GM18511 (cell line): ENCODE measurements around the gene HES5.

Experiments
- ATAC-seq: cut with Tn5 transposase; IDR thresholded peaks from one replicate; pipeline ENCODE4 v1.9.1; 2021; ENCODE audit warnings: mild to moderate bottlenecking, moderate library complexity; ENCODE audit not compliant: unreplicated experiment

Gene HES5

DNA sequence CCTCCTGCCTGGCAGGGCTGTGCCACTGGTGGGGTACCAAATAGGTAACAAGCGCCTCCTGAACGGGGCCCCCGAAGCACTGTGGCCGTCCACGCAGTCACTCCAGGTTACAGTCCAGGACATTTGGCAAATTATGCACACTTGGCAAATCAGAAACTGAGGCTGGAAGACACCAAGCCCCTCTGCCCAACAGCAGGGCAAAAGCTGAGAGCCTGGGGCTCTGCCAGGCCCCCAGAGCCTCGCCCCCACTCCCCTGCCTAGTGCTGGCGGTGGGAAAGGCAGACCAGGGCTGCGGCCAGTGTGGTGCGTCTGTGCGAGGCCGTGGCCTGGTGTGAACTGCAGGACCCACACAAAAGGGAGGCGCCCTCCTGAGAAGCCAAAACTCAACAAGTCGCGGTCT lies 13.1 kb downstream of the HES5 start:
- no peak for ATAC-seq

DNA sequence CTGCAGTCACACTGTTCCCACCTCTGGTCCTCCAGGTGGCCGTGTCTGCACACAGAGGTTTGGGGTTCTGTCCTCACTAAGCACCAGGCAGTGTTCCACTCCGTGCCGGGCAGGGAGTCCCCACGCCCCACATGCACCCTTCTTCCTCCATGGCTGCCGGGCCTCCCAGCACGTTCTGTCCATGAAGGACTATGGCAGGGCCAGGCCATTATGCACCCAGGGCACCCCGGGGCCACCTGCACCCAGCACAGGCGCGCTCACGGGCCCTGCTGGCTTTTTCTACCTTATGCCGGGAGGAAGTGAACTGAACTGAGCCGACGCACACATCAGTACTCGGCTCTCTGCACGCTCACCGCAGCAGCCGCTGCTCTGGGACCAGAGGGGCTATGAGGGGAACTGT lies 13.9 kb downstream of the HES5 start:
- ATAC-seq: no peak

DNA sequence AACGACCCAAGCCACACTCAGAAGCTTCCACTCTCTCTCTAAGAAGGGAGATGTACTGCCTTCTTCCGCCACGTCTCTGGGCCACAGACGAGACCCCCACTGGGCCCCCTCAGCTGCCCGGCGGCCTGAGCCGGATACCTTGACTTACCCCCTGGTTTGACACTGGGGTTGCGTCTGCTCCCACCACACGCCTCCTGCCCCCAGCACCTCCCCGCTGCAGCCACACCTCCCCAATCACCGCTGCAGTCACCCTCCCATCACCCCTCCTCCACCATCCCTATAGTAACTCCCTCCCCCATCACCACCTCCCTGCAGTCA lies 14.3 kb downstream of the HES5 start:
- ATAC-seq: no peak

DNA sequence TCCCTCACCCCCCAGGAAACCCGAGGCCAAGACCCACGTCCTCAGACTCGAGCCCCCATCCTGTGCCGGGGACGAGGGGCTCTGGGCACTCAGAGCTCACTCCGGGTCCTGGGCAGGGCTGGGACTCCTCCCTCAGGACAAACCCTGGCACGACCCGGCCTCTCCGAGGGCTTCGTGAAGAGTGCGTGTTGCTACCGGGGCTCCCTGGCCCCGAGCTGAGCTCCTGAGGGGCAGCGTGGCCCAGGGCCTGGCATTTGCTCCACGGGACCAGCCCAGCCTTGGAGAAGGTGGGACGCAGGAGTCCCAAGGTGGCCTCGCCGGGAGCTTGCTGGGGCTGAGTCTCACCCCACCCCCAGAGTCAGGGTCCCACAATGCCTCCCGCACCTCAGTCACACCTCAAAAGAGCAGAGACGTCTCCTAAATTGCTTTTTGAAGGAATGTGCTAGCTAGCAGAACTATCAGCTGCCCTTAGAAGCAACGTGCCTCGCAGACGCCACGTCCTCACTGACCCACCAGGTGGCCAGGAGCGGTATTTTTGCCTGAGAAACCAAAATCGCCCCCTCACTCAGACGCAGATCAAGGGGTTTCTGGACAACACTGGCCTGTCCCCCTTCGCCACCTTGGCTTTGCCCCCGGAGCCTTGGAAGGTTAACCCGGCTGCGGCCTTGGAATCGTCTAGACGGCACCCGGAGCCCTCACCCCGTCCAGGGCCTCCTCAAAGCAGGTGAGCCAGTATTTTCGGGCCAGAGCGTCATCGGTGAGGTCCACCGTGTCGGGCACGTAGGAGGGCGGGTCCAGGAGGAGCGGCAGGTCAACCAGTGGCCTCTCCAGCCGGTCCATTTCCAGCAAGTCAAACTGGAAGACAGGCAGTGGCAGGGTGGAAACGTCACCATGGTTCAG lies 14.9 kb downstream of the HES5 start:
- ATAC-seq: no peak

DNA sequence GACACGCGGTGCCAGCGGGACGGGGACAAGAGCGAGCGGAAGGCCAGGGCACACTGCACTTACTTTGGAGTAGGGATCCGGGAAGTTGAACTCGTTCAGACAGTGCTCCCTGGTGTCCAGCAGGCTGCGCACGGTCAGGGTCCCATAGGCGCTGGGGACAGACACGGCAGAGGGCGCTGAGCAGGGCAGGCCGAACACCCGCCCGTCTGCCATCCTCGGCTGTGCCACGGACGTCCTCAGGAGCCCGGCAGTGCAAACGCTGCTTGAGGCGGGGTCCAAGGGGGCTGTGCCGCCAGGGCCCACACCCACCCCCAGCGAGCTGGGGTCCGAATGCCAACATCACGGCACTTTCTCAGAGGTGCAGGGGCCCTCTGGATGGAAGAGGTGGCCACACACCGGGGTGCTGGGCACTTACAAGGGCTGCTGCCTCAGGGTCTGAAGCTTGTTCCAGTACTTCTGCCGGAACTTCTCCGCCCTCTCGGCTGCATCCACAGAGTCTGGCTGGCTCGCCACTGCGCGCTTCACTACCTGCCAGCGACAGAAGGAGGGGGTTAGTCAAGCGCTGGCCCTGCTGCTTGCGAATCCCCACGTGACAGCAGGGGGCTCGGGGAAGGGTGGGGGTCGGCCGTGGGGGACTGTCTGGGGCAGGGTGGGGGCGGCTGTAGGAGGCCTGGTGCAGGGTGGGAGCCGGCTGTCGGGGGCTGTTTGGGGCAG lies 16.0 kb downstream of the HES5 start:
- ATAC-seq: no peak

DNA sequence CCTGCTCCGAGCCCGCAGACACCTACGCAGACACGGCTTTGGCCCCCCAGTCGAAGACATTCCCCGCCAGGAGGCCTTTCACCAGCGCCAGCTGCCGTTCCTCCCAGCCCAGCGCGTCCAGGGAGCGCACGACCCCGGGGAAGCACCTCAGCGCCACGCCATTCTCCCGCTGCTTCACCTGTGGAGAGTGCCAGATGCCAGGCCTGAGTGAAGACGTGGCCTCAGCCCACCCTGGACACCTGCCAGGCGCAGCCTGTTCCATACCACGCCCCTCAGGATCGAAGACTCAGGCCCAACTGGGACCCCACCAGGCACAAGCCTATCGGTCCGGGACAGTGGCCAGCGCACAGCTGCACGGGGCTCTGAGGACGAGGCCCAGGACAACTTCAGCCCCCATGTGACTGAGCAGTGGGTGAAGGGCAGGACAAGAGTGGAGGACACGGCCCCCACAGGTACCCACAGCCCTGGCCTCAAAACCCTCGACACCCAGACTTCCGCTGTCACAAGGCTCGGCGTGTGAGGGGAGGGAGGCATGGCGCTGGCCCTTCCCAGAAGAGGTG lies 17.1 kb downstream of the HES5 start:
- ATAC-seq: no peak

DNA sequence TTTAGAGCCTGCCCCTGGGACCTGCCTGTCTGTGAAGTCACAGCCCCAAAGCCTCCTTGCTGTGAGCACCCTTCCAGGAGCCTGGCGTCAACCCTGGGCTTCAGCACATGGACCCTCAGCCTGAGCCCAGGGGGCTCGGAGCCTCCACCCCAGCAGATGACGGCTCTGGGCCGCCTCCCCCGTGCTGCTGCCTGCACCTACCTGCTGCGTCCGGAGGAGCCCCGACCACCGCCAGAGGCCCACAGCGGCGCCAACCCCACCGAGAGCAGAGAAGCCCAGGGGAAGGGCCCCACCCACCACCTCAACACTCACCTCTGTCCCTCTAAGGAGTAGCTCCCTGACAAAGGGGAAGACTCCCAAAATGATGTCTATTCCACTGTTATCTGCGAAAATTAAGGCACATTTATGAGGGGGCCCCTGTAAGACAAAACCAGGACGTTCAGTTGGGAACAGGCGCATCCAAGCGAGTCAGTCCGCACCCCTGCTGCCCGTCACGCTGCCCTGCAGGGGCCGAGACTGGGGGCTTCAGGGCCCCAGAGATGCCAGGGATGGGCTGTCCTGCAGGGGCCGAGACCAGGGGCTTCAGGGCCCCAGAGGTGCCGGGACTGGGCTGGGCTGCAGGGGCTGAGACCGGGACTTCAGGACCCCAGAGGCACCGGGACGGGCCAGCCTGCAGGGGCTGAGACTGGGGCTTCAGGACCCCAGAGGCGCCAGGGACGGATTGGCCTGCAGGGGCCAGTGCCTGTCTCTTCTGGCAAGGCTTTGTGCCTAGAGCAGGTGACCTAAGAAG lies 19.5 kb downstream of the HES5 start:
- ATAC-seq: no peak

DNA sequence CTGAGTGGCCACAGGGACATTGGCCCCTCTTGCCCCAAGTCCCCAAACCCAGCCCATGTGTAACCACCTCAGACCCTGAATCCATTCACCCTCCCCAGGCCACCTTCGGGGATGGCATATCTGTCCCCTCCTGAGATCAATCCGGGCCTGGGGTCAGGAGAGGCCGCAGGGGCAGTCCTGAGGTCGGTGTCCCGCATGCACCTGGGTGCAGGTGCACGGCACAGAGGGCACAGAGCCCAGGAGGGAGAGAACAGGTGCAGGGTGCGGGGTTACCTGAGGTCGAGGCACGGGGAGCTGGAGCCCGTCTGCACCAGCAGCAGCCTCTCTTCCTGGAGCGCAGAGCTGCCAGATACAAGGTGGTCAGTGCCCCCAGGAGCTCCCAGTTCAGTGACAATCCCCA lies 20.5 kb downstream of the HES5 start:
- ATAC-seq: no peak

DNA sequence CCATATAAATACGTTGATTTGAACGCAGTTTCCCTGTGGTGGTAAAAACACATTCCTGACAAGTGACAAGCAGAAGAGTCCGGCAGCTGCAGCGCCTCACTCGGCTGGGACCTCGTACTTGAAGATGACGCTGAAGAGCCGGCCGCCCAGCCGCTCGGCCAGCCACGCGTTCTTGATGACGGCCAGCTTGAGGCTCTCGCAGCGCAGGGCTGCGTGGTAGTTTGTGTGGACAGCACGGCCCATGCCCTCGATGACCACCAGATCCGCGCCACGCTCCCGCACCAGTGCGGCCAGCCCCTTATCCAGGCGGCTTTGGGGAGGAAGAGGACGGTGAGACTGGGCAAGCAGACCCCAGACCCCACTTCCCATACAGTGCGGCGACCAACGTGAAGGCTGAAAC lies 21.3 kb downstream of the HES5 start:
- no peak for ATAC-seq

DNA sequence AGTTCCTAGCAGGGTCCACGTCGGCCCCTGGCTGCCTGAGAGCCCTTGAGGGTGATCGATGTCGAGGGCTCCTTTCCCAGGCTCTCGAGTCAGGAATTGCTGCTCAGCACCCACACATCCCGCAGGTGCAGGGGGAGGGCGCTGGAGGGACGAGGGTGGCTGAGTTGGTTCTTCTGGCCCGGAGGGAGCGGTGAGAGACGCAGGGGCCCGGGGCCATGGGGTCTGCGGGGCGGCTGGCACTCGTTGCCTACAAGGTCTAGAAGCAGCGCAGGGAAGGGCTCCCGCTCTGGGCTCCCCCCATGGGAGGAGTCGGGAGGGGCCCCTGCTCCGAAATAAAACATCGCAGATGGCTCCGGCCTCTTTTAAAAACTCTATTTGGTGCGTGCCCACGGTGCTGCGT lies 21.9 kb downstream of the HES5 start:
- ATAC-seq: no peak

DNA sequence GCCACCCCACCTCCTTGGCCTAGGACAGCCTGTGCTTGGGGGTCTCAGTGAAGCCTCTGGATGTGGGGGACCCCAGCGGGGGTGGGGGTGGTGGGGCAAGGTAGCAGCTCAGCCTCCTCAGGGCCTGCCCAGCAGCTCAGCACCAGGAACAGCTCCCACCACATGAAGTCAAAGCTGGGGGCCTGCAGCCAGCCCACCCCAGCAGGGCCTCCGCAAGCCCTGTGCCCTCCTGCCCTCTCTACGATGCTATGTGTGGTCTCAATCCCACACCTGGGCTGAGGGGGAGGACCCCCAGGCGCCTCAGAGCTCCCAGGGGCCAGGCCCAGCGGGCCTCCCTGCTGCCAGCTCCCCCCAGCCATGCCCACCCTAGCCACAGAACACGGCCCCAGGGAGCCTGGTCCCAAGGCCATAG lies 22.3 kb downstream of the HES5 start:
- ATAC-seq: no peak

DNA sequence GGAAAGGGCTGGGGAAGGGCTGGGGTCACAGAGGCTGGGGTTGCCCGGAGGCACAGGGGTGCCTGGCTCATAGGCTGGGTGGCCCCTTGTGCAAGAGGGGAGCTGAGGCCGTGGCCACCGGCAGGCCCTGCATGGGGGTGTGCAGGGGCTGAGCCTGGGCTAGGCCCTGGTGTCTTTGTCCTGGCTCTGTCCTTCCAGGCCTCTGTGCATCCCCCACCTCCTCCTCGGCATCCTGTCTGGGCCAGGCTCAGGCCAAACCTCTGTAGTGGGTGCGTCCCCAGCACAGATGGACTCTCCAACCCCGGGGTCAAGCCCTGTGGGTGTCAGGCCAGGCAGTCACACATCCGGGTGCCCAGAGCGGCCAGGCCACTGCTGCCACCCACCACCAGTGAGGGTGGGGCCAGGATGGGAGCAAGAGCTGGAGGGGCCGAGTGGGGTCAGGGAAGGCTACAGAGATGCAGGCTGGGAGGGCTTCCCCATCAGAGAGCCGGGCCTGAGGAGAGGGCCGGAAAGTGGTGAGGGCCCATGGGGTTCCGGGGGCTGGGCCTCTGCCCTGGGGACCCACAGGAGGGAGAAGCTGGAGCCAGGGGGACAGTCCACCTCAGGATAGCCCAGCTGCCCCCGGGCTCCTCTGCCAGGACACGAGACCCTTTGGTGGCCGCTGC lies 23.0 kb downstream of the HES5 start:
- no peak for ATAC-seq

DNA sequence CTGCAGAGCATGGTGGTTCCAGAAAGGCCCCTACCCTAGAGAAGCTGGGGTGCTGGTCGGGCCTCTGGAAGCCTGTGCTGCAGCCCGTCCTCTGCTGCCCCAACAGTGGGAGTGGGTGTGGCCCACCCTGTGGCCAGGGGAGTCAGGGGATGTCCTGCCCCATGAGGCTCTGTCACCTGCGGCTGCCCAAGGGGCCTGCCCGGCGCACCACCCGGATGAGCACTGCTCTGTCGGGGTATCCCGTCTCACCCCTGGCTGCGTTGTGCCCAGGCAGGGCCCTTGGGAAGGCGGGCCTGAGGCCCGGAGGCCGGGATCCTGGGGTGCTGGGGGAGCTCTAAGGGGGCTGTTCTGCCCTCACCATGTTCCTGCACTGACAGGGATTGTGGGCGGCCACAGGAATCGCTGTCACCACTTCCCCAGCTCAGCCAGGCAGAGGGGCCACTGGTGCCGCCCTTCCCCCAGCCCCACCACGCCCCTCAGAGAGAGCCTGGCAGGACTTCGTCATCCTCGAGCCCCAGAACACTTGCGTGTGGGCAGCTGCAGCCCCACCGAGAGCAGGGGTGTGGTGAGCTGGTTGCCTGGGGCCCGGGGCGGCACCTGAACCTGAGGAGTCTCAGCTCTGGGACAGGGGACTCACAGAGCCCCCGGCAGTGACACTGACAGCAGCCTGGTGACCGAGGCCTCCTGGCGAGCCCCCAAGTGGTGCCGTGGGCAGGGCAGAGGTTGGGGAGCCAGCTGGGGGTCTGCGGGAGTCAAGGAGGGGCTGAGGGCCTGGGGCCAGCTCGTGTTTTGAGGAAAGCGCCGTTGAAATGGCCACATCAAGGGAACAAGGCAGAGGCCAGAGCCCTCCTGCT lies 23.8 kb downstream of the HES5 start:
- ATAC-seq: no peak

DNA sequence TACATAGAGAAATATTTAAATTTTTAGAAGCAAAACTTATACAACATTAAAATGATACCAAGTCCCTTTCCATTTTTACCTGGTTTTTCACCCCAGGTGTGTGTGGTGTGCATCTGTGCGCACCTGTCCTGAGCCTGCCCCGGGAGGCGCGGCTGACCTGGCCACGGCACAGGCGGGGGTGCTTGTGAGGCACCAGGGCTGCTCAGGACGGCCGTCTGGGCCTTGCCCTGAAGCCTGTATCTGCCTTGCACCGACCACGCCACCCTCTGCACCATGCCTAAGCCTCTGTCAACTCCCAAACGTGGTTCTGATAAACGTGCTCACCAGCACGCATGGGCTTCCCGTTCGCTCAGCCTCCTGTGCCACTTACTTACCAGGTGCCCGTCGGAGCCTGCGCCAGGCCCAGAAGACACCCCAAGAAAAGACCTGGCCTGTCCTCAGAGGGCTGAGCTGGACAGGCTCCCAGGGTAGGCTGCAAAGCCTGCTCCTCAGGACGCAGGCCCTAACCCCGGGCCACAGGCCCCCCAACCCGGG lies 24.5 kb downstream of the HES5 start:
- no peak for ATAC-seq

DNA sequence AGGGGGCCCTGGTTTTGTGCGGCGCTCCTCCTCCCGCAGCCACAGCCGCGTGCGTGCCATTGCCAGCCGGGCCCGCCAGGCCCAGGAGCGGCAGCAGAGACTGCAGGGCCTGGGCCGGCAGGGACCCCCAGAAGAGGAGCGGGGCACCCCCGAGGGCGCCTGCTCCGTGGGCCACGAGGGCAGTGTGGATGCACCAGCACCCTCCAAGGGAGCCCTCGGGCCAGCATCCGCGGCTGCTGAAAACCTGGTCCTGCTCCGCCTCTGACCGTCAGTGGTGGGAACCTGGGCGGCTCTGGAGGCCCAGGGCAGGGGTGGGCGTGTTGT lies 25.2 kb downstream of the HES5 start:
- no peak for ATAC-seq

DNA sequence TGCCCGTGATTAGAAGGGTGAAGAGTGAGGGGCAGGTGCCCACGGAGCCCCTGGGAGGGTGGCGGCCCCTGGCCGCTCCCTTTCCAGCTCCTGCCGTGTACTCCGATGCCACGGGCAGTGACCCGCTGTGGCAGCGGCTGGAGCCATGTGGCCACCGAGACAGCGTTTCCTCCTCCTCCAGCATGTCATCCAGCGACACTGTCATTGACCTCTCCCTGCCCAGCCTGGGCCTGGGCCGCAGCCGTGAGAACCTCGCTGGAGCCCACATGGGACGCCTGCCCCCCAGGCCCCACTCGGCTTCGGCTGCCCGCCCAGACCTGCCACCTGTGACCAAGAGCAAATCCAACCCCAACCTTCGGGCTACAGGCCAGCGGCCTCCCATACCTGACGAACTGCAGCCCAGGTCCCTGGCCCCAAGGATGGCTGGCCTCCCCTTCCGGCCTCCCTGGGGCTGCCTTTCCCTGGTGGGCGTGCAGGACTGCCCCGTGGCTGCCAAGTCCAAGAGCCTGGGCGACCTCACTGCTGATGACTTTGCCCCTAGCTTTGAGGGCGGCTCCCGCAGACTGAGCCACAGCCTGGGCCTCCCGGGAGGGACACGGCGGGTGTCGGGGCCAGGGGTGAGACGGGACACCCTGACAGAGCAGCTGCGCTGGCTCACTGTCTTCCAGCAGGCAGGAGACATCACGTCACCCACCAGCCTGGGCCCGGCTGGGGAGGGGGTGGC lies 25.7 kb downstream of the HES5 start:
- ATAC-seq: no peak

DNA sequence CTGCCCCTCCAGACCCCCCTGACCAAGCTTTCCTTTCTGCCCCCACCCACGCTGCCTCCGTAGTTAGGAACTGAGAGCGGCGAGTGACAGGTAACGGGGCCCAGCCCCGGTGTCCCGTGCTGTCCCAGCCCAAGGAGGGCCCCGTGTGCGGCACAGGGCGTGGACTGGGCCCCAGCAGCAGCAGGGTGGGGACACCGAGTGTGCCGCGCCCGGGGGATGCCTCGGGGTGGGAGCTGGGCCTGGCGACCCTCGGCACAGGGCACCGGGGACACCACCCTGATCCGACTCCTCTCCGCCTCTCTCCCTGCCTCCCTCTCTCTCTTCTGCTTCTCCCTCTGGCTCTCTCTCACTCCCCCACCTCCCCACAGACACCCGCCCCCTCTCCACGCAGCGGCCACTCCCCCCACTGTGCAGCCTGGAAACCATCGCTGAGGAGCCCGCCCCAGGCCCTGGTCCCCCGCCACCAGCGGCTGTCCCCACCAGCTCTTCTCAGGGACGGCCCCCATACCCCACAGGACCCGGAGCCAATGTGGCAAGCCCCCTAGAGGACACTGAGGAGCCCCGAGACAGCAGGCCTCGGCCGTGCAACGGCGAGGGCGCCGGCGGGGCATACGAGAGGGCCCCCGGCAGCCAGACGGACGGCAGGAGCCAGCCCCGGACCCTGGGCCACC lies 26.4 kb downstream of the HES5 start:
- ATAC-seq: no peak

DNA sequence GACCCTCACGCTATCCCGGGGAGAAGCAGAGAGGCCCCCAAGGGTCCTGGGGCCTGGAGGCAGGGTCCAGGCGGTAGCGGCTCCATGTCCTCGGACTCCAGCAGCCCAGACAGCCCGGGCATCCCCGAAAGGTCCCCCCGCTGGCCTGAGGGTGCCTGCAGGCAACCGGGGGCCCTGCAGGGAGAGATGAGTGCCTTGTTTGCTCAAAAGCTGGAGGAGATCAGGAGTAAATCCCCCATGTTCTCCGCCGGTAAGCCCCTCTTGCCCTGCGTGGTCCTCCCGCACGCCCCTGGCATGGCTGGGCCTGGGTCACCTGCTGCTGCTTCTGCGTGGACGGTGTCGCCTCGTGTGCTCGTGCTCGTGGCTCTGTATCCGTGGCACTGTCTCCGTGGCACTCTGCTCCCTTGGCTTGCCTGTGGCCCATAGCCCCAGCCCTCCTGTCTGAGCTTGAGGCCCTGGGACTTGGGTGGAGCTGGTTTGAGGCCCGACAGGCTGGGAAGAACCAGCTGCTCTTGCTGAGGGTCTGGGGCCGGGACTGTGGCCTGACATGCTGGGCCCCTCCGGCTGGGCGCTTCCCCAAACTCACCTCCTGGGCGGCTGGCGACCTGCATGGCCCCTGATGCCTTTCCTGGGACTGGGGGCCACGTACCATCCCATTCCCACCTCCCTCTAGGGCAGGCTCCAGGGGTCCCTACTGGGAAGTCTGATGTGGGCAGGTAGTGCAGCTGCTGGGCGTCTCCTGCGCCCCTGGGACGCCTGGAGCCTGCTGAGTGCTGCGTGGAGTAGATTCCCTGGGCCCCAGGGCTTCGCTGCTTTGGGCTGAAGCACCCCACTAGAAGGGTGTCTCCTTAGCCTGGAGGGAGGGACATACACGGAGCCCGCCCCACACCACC lies 27.2 kb downstream of the HES5 start:
- ATAC-seq: no peak
